ENCODE results near the gene NR2F1-AS1.

The NR2F1-AS1 gene

GRCh38 chr5:93589829-93590215, 8.8 kb upstream of the NR2F1-AS1 start:
- TF ChIP-seq, protein P1, sequence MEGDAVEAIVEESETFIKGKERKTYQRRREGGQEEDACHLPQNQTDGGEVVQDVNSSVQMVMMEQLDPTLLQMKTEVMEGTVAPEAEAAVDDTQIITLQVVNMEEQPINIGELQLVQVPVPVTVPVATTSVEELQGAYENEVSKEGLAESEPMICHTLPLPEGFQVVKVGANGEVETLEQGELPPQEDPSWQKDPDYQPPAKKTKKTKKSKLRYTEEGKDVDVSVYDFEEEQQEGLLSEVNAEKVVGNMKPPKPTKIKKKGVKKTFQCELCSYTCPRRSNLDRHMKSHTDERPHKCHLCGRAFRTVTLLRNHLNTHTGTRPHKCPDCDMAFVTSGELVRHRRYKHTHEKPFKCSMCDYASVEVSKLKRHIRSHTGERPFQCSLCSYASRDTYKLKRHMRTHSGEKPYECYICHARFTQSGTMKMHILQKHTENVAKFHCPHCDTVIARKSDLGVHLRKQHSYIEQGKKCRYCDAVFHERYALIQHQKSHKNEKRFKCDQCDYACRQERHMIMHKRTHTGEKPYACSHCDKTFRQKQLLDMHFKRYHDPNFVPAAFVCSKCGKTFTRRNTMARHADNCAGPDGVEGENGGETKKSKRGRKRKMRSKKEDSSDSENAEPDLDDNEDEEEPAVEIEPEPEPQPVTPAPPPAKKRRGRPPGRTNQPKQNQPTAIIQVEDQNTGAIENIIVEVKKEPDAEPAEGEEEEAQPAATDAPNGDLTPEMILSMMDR (IDR thresholded peaks at IDR 0.05; ENCODE audit: low read depth, low read length) = no peak
- in situ Hi-C loops (cut with HindIII; ENCODE audit: low sequenced_read_pairs) = no loop called here
- DNase-seq (ENCODE audit: low read depth, low spot score) = peak; percentile 64
- H3K4me3 ChIP-seq (ENCODE audit: low read depth, low read length) = peak overlapping the region; percentile 76

- in situ Hi-C loops (cut with HindIII; ENCODE audit: low sequenced_read_pairs) = no loop called here
- TF ChIP-seq, protein P1 (IDR thresholded peaks at IDR 0.05; ENCODE audit: low read depth, low read length) = no peak
- H3K4me3 ChIP-seq (ENCODE audit: low read depth, low read length) = peak overlapping the region; percentile 76
- DNase-seq (ENCODE audit: low read depth, low spot score) = peak; percentile 59
Observed at GRCh38 chr5:93589152-93589828, 8.3 kb upstream of the NR2F1-AS1 start.

- TF ChIP-seq, protein P1 (IDR thresholded peaks at IDR 0.05; ENCODE audit: low read depth, low read length) = no peak
- in situ Hi-C loops (cut with HindIII; ENCODE audit: low sequenced_read_pairs) = no loop called here
- peak overlapping the region; percentile 76 for H3K4me3 ChIP-seq (ENCODE audit: low read depth, low read length)
- peak; percentile 55 for DNase-seq (ENCODE audit: low read depth, low spot score)
Observed at GRCh38 chr5:93588352-93589151, 7.5 kb upstream of the NR2F1-AS1 start.

- peak; percentile 48 for DNase-seq (ENCODE audit: low read depth, low spot score)
- peak overlapping the region; percentile 76 for H3K4me3 ChIP-seq (ENCODE audit: low read depth, low read length)
- in situ Hi-C loops (cut with HindIII; ENCODE audit: low sequenced_read_pairs) = no loop called here
- TF ChIP-seq, protein P1 (IDR thresholded peaks at IDR 0.05; ENCODE audit: low read depth, low read length) = no peak
Observed at GRCh38 chr5:93587597-93588351, 6.8 kb upstream of the NR2F1-AS1 start.

- in situ Hi-C loops (cut with HindIII; ENCODE audit: low sequenced_read_pairs) = no loop called here
- H3K4me3 ChIP-seq (ENCODE audit: low read depth, low read length) = peak overlapping the region; percentile 76
- DNase-seq (ENCODE audit: low read depth, low spot score) = peak; percentile 66
- TF ChIP-seq, protein P1 (IDR thresholded peaks at IDR 0.05; ENCODE audit: low read depth, low read length) = no peak
Observed at GRCh38 chr5:93586736-93587596, 5.9 kb upstream of the NR2F1-AS1 start.

Measured in astrocyte of the spinal cord (primary cell).